HL-60 (cell line): ENCODE measurements around the gene ESPN.

Experiments
- DNase-seq, 2 experiments: peaks; one replicate each; pipeline ENCODE4 v3.0.0-alpha.2; 2010 to 2020; ENCODE audit warnings: low read depth in 1 of 2, low spot score in 1 of 2
- H3K27ac ChIP-seq: fragments of 250-450 bp; sonication (Bioruptor Pico); replicated peaks from 2 replicates; pipeline ENCODE4 v1.5.1; 2020; ENCODE audit warnings: mild to moderate bottlenecking, moderate library complexity
- H3K27me3 ChIP-seq: fragments of 250-450 bp; sonication (Bioruptor Pico); 2 replicates; pipeline ENCODE4 v1.5.1; 2021; ENCODE audit warnings: mild to moderate bottlenecking, moderate library complexity; ENCODE audit not compliant: insufficient read depth, poor library complexity, severe bottlenecking
- H3K4me3 ChIP-seq: replicated peaks from 2 replicates; pipeline ENCODE4 v1.5.1; 2011; ENCODE audit warnings: mild to moderate bottlenecking, control low read depth, low read length; ENCODE audit not compliant: insufficient read depth
- GABPA ChIP-seq: IDR thresholded peaks from 2 replicates; pipeline ENCODE4 v1.6.1; 2012; ENCODE audit warnings: low read depth
- POLR2AphosphoS5 ChIP-seq: IDR thresholded peaks from 2 replicates; pipeline ENCODE4 v1.6.1; 2012; ENCODE audit warnings: low read depth
- SPI1 ChIP-seq: IDR thresholded peaks from 2 replicates; pipeline ENCODE4 v1.6.1; 2012; ENCODE audit warnings: low read depth, mild to moderate bottlenecking, borderline replicate concordance
- TF ChIP-seq, protein P1 (sequence below): IDR thresholded peaks from 2 replicates; pipeline ENCODE4 v1.6.1; 2012; ENCODE audit warnings: low read depth; ENCODE audit not compliant: insufficient replicate concordance
- TF ChIP-seq, protein P2 (sequence below): IDR thresholded peaks from one replicate; pipeline ENCODE4 v1.5.1; 2011; ENCODE audit warnings: low read length, control low read depth, inconsistent platforms; ENCODE audit not compliant: insufficient read depth

ESPN gene

DNA sequence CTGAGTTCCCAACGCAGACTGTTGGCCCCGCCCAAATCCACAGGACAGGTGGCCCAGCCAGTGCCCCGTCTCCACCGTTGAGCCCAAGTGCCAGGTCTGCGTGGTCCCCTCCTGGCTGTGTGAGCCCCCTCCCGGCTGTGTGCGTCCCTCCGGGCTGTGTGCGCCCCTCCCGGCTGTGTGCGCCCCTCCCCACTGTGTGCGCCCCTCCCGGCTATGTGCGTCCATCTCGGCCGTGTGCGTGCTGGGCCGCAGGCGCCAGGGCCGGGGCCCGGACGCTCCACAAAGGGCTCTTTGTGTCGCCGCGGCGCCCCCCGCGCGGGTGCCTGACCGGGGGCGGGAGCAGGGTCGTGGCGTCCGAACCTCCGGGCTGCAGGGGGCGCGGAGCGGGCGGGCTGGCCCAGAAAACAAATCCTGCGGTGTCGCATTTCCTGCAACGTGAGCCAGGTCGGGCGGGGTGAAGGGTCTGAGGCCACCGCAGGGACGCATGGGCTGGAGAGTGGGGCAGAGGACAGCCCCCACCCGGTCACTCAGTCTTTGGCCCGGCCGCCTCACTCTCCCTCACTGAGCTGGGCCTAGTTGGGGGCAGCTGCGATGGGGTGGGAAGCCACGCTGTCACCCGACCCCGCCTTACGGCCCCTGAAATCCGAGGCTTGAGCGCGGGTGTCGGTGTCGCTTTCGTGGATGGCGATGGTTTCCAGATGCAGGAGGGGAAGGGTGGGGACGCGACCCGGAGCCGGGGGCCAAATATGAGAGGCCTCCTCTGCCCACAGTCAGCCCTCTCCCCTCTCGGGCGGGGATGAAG lies 22.6 kb downstream of the ESPN start:
- Histone ChIP-seq H3K27ac (no peak overlapping the region), H3K4me3 (no peak overlapping the region), H3K27me3 (peaks cover 41% of the 10 kb centered on the region)
- TF ChIP-seq, protein P1, sequence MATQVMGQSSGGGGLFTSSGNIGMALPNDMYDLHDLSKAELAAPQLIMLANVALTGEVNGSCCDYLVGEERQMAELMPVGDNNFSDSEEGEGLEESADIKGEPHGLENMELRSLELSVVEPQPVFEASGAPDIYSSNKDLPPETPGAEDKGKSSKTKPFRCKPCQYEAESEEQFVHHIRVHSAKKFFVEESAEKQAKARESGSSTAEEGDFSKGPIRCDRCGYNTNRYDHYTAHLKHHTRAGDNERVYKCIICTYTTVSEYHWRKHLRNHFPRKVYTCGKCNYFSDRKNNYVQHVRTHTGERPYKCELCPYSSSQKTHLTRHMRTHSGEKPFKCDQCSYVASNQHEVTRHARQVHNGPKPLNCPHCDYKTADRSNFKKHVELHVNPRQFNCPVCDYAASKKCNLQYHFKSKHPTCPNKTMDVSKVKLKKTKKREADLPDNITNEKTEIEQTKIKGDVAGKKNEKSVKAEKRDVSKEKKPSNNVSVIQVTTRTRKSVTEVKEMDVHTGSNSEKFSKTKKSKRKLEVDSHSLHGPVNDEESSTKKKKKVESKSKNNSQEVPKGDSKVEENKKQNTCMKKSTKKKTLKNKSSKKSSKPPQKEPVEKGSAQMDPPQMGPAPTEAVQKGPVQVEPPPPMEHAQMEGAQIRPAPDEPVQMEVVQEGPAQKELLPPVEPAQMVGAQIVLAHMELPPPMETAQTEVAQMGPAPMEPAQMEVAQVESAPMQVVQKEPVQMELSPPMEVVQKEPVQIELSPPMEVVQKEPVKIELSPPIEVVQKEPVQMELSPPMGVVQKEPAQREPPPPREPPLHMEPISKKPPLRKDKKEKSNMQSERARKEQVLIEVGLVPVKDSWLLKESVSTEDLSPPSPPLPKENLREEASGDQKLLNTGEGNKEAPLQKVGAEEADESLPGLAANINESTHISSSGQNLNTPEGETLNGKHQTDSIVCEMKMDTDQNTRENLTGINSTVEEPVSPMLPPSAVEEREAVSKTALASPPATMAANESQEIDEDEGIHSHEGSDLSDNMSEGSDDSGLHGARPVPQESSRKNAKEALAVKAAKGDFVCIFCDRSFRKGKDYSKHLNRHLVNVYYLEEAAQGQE = no peak
- TF ChIP-seq POLR2AphosphoS5 = no peak
- DNase-seq = no peak

DNA sequence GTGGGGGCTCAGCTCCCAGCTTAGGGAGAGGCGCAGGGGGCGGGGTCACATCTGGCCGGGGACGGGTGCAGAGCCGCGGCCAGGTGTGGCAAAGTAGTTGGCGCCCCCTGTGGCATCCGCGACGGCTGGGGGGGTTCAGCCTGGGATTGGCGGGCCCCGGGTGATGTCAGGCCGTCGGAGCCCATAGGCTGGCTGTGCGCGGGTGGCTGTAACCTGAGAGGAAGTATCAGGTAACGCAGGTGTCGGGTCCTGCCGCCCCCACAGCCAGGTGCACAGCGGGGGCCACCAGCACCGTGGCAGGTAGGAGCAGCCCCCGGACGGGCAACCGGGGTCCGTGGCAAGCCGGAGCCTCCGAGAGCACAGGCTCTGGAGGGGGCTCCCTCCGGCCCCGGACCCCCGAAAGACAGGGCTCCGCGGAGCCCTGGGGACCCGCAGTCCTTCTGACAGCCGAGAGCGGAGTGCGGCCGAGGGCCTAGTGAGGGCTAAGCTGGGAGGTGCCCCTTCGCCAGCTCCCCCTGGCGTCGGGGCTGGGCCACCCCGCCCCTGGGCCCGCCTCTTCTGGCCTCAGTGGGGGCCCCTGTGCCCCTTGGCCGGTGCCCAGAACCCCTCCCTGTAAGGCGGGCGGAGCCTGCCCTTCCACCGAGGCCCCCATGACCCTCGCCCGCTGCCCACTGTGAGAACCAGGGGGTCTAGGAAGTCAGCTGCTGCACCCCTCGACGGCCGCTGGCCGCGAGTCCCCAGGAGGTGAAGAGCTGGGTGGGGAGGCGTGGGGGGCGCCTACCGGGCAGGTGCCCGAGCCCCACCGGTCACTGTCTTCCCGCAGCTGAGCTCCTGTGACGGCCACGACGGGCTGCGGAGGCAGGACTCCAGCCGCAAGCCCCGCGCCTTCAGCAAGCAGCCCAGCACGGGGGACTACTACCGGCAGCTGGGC lies 23.5 kb downstream of the ESPN start:
- DNase-seq = no peak
- Histone ChIP-seq H3K27me3 (peaks cover 48% of the 10 kb centered on the region), H3K27ac (no peak overlapping the region), H3K4me3 (no peak overlapping the region)
- TF ChIP-seq GABPA = no peak
- TF ChIP-seq POLR2AphosphoS5 = no peak
- TF ChIP-seq, protein P1 = no peak
- TF ChIP-seq, protein P2, sequence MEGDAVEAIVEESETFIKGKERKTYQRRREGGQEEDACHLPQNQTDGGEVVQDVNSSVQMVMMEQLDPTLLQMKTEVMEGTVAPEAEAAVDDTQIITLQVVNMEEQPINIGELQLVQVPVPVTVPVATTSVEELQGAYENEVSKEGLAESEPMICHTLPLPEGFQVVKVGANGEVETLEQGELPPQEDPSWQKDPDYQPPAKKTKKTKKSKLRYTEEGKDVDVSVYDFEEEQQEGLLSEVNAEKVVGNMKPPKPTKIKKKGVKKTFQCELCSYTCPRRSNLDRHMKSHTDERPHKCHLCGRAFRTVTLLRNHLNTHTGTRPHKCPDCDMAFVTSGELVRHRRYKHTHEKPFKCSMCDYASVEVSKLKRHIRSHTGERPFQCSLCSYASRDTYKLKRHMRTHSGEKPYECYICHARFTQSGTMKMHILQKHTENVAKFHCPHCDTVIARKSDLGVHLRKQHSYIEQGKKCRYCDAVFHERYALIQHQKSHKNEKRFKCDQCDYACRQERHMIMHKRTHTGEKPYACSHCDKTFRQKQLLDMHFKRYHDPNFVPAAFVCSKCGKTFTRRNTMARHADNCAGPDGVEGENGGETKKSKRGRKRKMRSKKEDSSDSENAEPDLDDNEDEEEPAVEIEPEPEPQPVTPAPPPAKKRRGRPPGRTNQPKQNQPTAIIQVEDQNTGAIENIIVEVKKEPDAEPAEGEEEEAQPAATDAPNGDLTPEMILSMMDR = no peak
- no peak for TF ChIP-seq SPI1

GRCh38 chr1:6448749-6449631 lies 24.4 kb downstream of the ESPN start:
- Histone ChIP-seq H3K27me3 (peaks cover 55% of the 10 kb centered on the region), H3K4me3 (no peak overlapping the region), H3K27ac (no peak overlapping the region)
- TF ChIP-seq POLR2AphosphoS5 (no peak), SPI1 (no peak), GABPA (no peak)
- TF ChIP-seq, protein P2 = no peak
- TF ChIP-seq, protein P1 = no peak
- no peak for DNase-seq
